Brain pericyte (primary cell): ENCODE results near the gene JAM3.

Experiments
- DNase-seq: peaks from one replicate; pipeline ENCODE4 v3.0.0-alpha.2; 2012; ENCODE audit warnings: low read depth, low spot score

Gene JAM3

GRCh38 chr11:134039726-134040385 lies 29.0 kb upstream of the JAM3 start:
- no peak for DNase-seq

- DNase-seq: peak; percentile 36
These were observed 28.2 kb upstream of the JAM3 start for GRCh38 chr11:134040386-134041302.

GRCh38 chr11:134041349-134041748 lies 27.5 kb upstream of the JAM3 start:
- no peak for DNase-seq

DNA sequence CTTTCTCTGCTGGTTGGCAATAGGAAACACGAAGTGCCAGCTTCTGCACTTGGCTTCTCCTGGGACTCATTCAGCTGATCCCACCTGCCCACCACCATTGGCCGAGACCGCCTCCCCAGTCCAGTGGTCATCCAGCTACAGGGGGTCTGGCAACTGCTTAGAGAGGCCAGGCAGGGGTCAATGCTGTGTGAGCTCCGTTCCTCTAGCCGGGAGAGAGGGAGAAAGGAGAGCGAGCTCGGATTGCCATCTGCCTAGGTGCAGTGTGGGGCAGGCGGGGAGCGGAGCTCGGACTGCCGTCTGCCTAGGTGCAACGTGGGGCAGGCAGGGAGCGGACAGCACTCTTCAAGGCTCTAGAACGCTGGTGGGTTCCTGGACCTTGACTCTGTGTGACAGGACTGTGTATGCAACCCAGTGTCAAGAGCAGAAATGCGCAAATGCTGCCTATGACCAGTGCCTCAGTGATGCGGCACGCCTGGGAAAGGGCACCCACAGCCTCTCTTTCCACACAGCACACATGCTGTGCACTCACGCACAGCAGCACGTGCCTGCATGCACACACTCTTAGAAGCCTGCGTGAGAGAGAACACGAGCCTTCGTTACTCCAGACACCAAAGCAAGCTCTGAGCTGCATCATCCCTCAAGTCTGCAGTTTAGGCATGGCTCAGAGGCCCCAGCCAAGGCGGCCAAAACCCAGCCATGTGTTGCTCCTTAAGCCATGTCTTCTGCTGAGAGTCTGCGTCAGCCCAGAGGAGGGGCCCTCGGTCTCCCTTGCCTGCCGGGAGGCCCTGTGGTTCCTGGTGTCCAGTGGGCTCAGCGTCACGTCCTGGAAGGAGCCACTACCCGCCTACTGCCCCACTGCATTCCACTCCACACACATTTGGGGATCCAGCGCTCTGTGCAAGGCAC lies 26.8 kb upstream of the JAM3 start:
- no peak for DNase-seq

- no peak for DNase-seq
These were observed 25.0 kb upstream of the JAM3 start for GRCh38 chr11:134043821-134044420.

GRCh38 chr11:134044514-134045284 lies 24.2 kb upstream of the JAM3 start:
- no peak for DNase-seq

GRCh38 chr11:134045799-134046635 lies 22.9 kb upstream of the JAM3 start:
- DNase-seq: no peak

GRCh38 chr11:134046681-134047449 lies 22.0 kb upstream of the JAM3 start:
- DNase-seq: no peak

DNA sequence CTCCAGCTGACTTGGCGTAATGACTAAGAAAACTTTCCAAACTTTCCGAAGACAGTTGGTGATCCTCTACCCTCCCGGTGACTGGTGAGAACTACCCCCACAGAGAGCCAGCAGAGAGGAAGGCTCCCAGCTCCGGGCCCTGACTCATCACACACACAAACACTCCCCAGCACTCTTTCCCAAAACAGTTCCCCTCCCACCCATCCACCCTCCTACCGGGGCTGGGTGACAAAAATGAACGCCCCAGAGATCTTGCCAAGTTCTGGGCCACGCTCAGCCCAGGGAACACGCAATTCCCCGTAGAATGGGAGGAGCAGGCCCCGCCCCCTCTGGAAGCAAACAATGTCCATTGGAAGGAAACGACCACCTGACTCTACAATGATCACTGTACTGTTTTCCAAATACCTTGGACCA lies 21.3 kb upstream of the JAM3 start:
- DNase-seq: no peak

- no peak for DNase-seq
These were observed 20.8 kb upstream of the JAM3 start for GRCh38 chr11:134048028-134048427.

DNA sequence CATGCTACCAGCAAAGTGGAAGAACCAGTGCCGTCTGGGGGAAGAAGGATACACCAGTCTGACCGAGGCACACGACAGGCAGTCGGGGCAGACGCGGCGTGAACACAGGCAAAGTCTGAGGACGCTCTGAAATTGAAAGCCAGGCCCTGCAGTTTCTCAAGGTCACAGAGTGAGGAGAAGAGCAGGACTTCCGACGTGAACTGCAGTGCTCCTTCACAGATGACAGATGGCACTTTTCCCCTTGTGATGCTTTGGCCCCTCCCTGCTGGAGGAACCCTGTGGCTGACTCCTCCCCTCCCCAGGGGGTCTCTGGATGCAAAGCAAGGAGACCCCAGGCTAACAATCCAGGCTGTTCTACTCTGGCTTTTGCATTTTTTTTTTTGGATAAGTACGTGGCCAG lies 19.6 kb upstream of the JAM3 start:
- no peak for DNase-seq

DNA sequence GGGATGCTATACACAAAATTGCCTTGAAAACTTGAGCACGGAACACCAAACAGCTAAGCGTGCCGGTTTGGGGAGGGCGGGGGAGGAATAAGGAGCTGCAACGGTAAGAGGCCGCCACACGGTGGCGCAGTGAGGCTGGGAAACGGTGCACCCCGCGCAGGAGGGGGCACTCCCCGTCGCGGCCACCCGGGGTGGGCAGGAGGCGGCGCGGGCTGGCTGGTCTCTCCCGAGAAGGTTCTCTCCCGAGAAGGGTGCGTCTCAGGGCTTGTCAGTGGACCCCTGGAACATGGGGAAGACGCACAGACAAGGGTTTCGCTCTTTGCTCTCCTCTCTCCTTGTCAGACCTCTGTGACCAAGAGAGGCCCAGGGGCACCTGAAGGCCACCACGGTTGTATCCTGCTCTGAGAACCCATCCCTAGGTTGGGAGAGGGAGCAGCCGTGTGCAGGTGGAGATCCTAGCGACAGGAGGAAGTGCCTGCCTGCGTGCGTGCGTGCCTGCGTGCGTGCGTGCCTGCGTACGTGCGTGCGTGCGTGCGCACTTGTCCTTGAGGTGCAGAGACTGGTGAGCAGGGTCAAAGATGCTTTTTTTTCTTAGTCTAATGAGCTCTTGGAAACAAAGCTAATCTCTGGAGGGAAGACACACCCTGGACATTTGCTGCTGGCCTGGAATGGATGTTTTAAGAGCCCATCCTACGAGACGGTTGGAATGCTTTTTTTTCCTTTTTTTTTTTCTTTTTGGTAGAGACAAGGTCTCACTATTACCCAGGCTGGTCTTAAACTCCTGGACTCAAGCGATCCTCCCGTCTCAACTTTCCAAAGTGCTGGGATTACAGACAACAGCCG lies 18.1 kb upstream of the JAM3 start:
- no peak for DNase-seq

- no peak for DNase-seq
These were observed 16.4 kb upstream of the JAM3 start for GRCh38 chr11:134052395-134052987.

DNA sequence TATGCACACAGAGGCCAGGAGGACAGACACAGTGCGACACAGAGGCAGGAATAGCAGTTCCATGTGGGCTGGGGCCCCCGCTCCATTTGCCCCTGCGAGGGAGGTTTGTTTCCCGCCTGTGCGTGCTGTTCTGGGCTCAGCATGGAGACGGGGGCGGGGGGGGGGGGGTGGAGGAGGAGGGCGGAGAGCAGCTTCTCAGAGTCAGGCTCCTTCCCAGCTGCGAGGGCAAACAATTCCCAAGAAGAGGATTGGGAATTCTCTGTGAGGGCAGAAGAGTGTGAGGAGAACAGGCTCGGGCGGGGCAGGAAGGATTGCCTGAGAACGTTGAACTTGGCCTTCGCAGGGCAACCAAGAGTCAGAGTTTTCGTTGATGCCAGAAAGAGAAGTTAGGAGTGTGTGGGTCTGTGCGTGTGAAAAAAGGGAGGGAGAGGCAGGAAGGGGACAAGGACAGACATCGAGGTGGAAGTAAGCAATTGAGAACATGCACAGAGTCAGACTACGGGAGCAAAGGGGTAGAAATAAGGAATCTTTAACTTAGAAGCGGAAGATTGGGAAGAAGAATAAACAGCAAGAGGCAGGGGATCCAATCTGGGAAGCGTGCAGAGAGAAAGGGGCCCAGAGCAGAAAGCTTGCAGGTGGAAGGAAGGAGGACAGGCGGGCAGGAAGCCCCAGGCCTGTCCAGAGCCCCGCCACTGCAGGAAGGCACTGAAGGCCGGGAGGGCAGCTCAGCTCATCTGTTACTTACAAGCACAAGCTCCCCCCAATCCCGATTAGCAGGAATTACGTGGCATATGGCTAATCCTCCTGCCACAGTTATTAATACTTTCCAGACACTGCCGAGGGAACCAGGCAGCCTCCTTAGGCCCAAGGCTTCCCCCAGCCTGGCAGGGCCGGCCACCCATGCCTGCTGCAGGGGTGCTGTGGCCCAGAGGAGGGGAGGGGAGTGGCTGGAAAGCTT lies 15.6 kb upstream of the JAM3 start:
- no peak for DNase-seq

- no peak for DNase-seq
These were observed 13.8 kb upstream of the JAM3 start for GRCh38 chr11:134055029-134055428.

- no peak for DNase-seq
These were observed 8.6 kb upstream of the JAM3 start for GRCh38 chr11:134060316-134060715.
